NCI-H187 (cell line): ENCODE measurements around the gene KRT16.
"Not testable (repeated sequence)": the region's sequence is repeated elsewhere in the genome, so short reads cannot be mapped to it uniquely, and the experiment has no call there.

Experiments
- DNase-seq, 2 experiments: peaks; one replicate each; lab custom pipeline; 2025; lab: John Stamatoyannopoulos, UW

The KRT16 gene

DNA sequence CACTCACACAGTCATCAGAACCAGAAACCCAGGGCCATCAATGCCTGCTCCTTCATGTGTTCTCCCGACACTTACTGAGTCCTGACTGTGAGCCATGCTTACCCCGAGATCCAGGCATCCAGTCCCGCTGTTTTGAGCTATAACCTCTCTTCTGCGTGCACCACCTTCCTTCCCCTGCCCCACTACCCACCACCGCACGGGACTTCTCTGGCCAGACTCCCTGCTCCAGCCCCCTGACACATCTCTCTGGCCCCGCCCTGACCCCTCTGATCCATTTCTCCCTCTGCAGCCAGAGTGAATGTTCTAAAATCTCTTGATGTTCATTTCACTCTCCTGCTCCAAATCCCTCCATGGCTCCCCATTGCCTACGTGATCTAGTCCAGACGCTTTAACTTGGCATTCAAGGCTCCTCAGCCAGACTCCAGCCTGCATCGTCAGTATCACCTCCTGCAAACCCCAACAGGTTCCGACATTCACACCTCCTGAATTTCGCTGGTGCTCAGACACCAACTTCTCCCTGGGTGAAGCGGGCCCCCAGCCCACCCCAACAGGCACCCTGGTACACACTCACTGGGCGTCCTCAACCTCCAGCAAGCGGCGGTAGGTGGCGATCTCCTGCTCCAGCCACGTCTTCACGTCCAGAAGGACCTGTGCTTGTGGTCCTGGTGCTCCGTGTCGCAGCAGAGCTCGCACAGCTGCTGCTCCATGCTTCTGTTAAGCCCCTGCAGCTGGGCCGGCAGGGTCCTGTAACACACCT lies 14.9 kb upstream of the KRT16 start:
- no peak for DNase-seq

DNA sequence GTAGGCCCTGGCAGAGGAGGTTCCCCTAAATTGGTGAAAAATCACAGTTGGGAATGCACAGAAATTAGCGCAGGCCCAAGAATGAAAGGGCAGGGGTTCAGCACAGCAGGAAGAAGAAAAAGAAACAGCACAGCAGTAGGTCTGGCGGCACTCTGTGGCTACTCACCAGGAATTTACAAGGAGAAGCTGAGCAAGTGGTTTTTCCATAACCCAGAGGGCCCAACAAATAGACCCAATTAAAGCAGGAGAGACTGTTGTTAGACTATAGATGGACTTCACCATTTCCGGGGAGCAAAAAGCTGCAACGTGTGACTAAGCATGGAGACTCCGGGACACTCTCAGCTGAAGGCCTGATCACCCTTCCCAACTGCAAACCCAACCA lies 14.3 kb upstream of the KRT16 start:
- DNase-seq: not testable (repeated sequence)

DNA sequence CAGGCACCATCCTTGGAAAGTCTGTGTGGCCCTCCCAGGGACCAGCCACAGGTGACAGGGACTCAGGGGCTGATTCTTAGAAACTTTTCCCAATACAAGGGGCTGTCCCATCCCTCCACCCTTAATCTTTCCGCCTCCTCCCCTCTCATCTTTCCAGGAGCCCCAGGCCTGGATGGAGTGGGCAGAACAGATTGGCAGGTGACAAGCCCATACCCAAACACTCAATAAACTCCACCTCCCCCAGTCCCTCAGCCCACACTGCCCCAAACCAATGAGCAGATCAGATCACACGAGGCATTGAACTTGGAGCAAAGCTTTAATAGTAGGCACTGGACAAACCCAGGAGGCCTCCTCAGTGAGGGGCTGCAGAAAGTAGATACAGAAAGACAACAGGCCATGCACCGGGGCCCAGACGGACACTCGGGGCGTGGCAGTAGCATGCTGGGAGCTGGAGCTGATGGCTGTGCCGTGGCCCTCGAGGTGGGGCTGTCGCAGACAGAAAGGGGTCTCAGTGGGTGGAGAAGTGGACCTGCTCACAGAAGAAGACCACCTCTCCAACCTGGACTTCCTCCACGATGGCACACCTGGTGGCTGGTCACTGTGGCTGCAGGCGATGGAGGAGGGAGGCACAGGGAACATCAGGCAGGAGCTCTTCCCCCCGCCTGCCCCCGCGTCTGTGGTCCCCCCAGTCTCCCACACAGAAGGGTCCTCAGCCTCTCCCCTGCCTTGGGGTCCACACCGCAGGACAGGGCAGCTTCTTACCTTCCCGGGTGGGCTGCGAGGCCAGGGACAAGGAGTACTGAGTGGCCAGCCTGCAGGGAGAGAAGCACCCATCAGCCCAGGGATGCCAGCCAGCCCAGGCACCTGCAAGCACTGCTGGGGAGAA lies 13.7 kb upstream of the KRT16 start:
- DNase-seq: not testable (repeated sequence)

DNA sequence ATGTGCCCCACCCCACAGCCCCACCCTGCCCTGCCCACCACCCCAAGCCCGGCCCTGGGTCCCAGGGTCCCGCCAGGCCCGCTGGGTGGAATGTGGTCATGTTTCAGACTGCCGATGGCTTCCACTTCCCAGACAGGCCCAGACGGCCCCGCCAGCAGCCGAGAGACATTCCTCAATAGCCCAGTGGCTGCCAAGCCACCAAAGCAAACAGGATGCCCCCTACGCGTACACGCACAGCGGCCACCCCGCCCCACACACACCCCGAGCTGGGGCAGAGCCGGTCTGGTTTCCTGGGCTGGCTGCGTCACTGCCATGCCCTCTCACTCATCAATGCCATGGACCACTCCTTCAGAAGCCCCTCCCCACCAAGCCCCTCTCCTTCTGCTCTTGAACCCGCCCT lies 13.0 kb upstream of the KRT16 start:
- no peak for DNase-seq

DNA sequence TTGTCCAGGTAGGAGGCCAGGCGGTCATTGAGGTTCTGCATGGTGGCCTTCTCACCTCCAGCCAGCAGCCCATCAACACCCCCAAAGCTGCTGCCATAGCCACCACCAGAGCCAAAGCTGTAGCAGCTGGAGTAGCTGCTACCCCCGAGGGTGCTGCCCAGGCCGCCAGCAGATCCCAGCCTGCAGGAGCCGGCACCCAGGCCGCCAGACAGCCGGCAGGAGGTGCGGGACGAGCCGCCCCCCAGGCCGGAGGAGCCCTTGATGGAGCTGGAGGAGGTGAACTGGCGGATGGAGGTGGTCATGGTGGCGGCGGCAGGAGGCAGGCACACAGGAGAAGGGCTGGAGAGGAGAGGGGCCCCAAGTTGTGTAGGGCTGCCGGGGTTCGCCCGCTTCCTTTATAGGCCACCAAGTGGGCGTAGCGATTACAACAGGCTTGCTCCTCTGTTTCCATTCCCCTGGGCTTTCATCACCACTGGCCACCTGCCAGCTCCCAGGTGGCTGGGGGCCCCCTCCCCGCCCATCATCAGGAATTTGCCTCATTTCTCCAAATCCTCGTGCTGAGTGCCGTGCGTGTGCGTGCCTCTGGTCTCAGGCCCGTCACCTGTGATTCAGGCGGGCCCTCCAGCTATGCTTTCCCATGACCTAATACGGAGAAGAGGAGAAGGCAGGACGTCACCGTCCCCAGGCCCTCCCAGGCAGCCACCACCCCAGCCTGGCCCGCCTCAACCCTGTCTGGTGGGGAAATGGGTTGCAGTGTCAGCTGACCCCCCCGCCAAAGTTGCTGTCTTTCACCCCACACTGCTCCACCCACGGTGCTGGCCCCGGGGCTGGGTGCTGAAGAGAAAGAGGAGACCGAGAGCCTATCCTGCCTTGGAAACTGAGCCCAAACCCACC lies 11.9 kb upstream of the KRT16 start, which contains the start of gene KRT17:
TSS of gene KRT17 (minus strand) at position 368 of the 894 bp plus-strand sequence. CDS start at position 302, 66 bp downstream.
- DNase-seq: no peak

DNA sequence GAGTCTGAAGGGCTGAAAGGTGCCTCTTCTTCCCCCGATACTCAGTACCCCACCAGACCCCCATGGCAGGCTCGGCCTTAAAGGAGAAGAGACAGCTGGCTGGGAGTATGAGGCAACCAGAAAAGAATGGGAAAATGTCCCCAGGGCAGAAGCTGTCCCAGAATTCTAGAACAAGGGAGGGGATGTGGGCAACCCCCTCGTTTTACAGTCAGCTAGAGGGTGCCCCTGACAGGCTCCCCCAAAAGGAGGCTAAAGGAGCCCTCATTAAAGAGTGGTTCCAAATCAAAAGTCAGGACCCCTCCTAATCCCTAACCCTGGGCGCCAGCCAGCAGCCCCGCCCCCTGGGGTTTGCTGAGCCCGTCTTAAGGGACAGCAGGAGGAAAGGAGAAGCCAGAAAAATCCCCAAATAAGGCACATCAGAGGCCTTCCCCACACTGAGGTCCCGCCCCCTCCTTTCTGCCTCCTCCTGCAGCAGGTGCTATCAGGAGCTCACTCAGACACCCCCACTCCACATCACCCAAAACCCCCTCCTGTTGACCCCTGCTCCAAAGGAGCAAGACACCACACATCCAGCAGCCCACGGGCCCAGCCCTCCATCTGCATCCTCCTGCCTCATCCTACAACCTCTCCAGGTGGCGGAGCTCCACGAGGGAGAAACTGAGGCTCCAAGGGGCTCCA lies 10.8 kb upstream of the KRT16 start:
- not testable (repeated sequence) for DNase-seq

DNA sequence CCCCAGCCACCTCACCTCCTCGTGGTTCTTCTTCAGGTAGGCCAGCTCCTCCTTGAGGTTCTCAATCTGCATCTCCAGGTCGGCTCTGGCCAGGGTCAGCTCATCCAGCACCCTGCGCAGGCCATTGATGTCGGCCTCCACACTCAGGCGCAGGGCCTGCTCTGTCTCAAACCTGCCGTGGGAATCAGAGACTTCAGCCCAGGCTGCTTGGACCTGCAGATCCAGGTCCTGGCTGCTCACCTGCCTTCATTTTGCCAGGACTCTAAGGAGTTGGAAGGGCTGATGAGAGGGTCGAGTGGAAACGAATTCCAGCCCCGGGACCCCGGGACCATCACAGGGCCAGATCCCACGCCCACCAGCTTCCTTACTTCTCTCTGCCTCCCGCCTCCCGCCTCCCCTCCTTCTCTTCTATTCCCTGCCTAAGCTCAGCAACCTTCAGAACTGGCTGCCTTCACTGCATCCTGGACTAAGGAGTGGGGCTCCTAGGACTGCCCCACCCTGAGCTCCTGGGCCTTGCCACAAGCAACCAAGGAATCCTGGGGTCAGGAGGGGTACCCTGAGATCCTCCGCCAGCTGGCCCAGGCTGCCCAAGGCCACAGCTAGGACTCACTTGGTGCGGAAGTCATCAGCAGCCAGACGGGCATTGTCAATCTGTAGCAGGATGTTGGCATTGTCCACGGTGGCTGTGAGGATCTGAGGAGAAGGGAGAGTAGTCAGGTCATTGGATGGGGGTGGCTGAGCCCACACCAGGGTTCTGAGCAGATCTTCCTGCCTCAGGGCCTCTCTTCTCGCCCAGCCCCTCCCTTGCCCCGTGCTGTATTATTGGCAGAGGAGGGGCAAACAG lies 10.0 kb upstream of the KRT16 start:
- not testable (repeated sequence) for DNase-seq

DNA sequence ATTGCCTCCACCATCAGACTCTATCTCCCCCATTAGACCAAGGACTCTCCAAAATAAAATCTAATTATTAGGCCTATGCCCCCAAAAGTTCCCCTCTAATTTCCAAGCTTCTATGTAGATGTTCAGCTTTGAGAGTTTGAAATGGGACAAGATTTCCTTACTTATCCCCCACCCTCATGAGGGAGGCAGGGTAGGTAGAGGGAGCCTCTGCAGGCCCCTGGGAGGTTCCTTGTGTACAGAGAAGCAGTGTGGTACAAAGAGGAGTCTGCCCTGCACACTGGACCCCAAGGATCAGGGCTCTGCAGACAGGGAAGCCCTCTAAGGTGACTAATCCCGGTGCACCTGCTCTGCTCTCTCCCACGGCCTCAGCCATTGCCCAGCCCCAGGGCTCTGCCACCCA lies 9.3 kb upstream of the KRT16 start:
- no peak for DNase-seq

DNA sequence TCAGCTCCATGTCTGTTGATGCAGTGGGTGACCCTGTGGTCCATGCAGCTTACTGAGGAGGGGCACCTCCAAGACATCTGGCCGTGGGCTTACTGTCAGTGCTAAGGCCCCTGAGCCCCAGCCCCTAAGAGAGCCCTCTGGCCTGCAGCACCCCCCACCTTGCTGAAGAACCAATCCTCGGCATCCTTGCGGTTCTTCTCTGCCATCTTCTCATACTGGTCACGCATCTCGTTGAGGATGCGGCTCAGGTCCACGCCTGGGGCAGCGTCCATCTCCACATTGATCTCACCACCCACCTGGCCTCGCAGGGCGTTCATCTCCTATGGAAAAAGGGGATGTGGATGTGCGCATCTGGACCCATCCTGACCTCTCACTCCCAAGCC lies 8.9 kb upstream of the KRT16 start:
- not testable (repeated sequence) for DNase-seq

DNA sequence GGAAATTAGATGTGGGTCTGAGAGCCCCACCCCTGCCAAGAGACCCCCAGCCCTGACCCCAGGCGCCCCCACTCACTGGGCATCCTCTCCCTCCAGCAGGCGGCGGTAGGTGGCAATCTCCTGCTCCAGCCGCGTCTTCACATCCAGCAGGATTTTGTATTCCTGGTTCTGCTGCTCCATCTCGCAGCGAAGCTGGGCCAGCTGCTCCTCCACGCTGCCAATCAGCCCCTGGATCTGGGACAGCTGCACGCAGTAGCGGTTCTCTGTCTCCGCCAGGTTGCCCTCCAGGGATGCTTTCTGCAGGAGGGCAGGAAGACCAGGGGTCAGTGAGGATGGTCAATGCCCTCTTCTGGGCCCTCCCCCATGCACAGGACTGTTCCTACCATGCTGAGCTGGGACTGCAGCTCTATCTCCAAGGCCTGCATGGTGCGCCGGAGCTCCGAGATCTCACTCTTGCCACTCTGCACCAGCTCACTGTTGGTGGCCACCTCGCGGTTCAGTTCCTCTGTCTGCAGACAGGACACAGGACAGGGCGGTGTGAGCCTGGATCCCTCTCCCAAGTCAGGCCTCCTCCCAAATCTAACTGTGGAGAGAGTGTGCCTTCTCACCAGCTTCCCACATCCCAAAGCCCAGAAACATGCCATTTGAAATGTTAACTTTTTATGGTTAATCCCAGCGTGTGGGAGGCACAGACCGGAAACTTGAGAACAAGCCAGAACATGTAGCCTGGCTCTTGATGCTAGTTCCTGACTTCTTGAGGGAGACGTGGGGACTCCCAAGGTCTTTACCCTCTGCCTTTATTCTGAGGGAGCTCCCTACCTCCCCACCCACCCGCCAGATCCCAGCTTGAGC lies 8.2 kb upstream of the KRT16 start:
- no peak for DNase-seq

DNA sequence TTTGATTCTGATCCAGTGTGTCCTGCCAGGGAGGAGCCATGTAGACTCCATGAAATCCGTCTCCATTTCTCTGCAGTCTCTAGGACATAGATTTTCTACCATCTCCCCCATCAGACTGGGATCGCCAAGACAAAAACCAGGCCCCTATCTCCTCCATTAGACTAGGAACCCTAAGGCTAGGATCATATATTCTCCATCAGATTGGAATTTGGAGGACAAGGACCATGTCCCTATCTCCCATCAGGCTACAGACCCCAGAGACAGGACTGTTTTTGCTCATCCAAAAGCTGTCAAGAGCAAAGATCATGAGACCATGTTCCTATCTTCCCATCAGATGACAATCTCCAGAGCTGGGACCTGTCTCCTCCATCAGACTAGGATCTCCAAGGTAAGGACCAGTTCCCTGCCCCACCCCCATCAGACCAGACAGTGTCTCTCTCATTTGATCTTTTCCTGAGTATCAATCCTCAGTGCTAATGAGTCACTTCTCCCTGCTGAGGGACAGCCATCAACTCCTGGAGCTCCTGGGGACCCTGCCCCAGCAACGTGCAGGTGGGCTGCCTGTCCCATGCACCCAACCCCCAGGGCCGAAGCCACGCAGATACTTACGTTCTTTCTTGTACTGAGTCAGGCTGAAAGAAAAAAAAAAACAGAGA lies 7.5 kb upstream of the KRT16 start:
- DNase-seq: not testable (repeated sequence)

DNA sequence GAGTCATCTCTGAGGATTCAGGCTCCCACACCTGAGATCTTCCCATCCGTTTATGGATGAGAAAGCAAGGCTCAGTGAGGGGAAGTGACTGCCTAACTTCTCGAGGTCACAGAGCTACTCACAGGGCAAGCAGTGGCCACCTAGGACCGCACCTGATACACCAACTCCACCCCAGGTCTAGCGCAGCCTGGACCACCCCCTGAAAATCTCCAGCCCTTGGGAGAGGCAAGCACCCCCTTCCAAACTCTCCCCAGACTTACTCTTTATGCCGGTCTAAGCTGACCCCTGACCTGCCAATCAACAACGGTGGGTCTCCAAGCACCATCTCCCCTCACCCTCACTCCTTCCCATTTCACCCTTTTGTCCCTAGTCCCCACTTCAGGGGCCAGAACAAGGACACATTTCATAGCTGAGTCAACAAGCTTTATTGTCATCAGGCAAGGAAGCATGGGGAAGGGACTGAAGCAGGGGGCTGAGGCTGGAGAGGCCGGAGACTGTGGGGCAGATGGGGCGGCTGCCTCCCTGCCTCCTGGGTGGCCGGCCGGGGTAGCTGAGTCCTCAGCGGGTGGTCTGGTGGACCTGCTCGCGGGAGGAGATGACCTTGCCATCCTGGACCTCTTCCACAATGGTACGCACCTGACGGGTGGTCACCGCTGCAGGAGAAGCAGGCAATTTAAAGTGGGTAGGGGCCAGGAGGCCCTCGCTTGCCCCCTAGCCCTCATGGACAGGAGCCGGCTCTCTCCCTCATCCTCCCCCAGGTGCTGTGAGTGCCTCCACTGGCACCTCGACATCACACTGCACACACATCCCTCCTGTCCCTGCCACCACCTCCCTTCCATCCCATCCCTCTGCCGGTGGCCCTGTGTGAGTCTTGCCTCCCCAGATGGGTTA lies 6.7 kb upstream of the KRT16 start:
- no peak for DNase-seq

DNA sequence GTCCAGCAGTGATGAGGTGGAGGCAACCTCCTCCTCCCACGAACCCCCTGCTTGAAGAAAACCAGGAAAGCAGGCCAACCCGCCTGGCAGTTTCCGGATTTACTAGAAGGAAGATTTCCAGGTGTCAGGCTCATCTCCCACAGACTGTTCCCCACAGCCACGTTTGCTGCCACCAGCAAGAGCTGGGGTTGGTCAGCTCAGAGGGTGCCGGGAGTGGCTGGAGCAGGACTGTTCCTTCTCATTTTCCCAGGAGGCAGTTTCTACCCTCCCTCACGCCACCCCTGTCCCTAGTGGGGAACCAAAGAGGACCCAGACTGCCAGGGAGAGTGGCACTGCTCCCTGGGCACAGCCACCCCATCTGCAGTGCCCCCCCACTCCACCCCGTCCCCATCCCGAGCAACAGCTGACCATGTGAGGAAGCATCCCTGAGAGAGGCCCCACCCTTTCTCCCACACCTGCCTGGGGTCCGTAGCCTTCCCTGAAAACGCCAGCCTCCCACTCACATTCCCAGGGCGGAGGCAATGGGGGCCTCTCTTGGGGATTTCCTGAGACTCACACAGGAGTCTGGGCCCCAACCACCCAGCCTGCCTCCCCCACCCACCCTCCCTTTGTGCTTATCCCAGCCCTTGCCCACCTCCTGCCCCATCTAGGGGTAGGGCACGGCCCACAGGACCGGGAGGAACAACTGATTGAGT lies 5.9 kb upstream of the KRT16 start:
- DNase-seq: no peak

DNA sequence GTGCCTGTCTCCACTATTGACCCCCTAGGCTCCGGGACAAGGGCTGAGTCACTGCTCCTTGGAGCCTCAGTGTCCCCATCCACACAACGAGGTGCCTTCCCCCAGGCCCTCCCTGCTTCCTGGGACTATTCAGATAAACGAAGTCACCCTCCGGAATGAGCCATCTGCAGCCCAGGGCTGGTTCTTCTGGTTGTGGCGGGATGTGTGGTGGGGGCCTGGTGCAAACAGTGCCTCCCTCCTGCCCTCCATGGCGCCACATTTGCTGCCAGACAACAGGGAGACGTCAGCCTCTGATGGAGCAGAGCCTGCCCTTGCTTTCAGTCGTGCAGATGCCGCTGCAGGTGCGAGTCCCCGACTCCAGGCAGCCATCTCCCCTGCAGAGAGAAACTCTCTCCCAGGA lies 5.1 kb upstream of the KRT16 start:
- no peak for DNase-seq

DNA sequence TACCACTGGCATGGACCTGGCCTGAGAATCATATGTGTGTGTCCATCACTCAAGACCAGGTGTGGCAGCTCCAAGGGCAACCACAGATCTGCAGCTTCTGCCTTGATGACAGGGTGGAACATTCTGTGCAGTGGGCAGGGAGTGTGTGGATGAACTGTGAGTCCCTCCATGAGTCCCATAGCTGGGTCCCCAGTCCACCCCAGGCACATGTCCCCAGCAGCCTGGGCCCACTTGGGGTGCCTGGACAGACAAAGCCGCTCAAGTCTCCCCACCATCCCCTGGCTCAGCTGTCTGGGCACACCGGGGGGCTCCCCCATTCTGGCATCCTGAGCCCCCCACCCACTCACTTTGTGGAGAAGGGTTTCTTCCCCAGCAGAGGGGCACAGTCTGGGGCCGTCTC lies 4.6 kb upstream of the KRT16 start:
- no peak for DNase-seq

DNA sequence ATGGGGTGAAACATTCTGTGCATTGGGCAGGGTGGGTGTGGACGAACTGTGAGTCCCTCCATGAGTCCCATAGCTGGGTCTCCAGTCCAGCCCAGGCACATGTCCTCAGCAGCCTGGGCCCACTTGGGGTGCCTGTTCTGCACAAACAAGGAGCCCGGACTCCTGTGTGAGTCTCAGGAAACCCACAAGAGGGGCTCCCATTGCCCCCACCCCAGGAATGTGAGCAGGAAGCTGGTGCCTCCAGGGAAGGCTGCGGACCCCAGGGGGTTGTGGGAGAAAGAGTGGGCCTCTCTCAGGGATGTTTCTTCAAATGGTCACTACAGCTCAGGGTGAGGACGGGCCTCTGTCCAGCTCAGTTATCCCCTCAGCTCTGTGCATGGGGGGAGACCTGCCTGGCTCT lies 3.9 kb upstream of the KRT16 start:
- not testable (repeated sequence) for DNase-seq

DNA sequence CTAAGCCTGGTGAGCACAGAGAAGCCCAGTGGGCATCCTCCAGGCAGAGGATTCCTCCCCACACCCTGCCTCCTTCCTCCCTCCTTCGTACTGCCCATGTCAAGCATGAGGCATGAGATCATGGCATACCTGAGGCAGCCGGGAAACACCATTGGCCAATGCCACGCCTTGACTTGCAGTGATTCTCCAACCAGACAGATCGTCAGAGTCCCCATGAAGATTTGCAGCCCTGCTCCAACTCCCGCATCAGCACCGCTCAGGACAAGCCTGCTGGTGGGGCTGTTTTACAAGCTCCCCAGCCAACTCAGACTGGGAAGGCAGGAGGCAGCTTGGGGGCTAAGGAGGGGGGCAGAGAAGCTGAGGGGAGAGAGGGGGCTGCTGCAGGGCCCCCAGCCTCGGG lies 2.9 kb upstream of the KRT16 start:
- DNase-seq: no peak
